NCI-H1694 treated with DMSO at 0.1 percent for 48 hours (cell line): ENCODE measurements around the gene TRAF1.
A peak's percentile ranks its signal among the peaks of the same experiment; 100 is the strongest.

ENCODE experiments used
- DNase-seq: peaks from one replicate; lab custom pipeline; 2025; lab: John Stamatoyannopoulos, UW

Gene TRAF1

GRCh38 chr9:120940573-120940972, 14.0 kb upstream of the TRAF1 start:
- no peak for DNase-seq

- no peak for DNase-seq
Measured at GRCh38 chr9:120938851-120939250, 12.3 kb upstream of the TRAF1 start.

GRCh38 chr9:120937596-120937995, 11.0 kb upstream of the TRAF1 start:
- no peak for DNase-seq

GRCh38 chr9:120937127-120937526, 10.5 kb upstream of the TRAF1 start:
- DNase-seq = no peak

GRCh38 chr9:120936764-120937122, 10.1 kb upstream of the TRAF1 start:
- DNase-seq = no peak

- DNase-seq = peak; percentile 90
Measured at GRCh38 chr9:120936011-120936763, 9.6 kb upstream of the TRAF1 start.

- DNase-seq = peak; percentile 89
Measured at GRCh38 chr9:120935383-120935857, 8.8 kb upstream of the TRAF1 start.

- DNase-seq = no peak
Measured at GRCh38 chr9:120934281-120934680, 7.7 kb upstream of the TRAF1 start.

- DNase-seq = no peak
Measured at GRCh38 chr9:120933310-120934055, 6.9 kb upstream of the TRAF1 start.

- DNase-seq = peak; percentile 92
Measured at GRCh38 chr9:120932086-120932823, 5.7 kb upstream of the TRAF1 start.

GRCh38 chr9:120931231-120932085, 4.9 kb upstream of the TRAF1 start:
- DNase-seq = peak; percentile 50

- no peak for DNase-seq
Measured at GRCh38 chr9:120929229-120929791, 2.7 kb upstream of the TRAF1 start.

- no peak for DNase-seq
Measured at GRCh38 chr9:120928483-120929228, 2.1 kb upstream of the TRAF1 start.

- DNase-seq = no peak
Measured at GRCh38 chr9:120928015-120928482, 1.5 kb upstream of the TRAF1 start.

- DNase-seq = no peak
Measured at GRCh38 chr9:120927269-120928014, 846 bp upstream of the TRAF1 start.

- DNase-seq = no peak
Measured at GRCh38 chr9:120925535-120926396, 830 bp downstream of the TRAF1 start.

GRCh38 chr9:120924698-120925534, 1.7 kb downstream of the TRAF1 start:
- DNase-seq = no peak
